Brain microvascular endothelial cell (primary cell): ENCODE measurements around the gene SPINK1.
"Not testable (repeated sequence)": the region's sequence is repeated elsewhere in the genome, so short reads cannot be mapped to it uniquely, and the experiment has no call there.

Experiments used
- DNase-seq: peaks from one replicate; pipeline ENCODE4 v3.0.0-alpha.2; 2020
- H3K27ac ChIP-seq: fragments of 250-450 bp; sonication (Bioruptor Pico); 2 replicates; pipeline ENCODE4 v1.5.1; 2020; ENCODE audit warnings: mild to moderate bottlenecking, moderate library complexity
- H3K27me3 ChIP-seq: fragments of 250-450 bp; sonication (Bioruptor Pico); replicated peaks from 2 replicates; pipeline ENCODE4 v1.5.1; 2020; ENCODE audit warnings: mild to moderate bottlenecking
- H3K36me3 ChIP-seq: fragments of 250-450 bp; sonication (Bioruptor Pico); replicated peaks from 2 replicates; pipeline ENCODE4 v1.5.1; 2020; ENCODE audit warnings: mild to moderate bottlenecking
- H3K4me3 ChIP-seq: 2 replicates; pipeline ENCODE4 v1.5.1; 2011; ENCODE audit warnings: low read depth, mild to moderate bottlenecking, control low read depth, low read length, moderate library complexity
- CTCF ChIP-seq: IDR thresholded peaks from 2 replicates; pipeline ENCODE4 v1.5.1; 2011; ENCODE audit warnings: low read depth, mild to moderate bottlenecking, moderate library complexity, low read length, control low read depth, inconsistent platforms; ENCODE audit errors: missing control alignments
- in situ Hi-C: cut with HindIII; loops from 2 replicates; pipeline ENCODE4 v1.10.0; 2017; ENCODE audit warnings: low sequenced_read_pairs, low pct_ligation_motif_present

The SPINK1 gene

GRCh38 chr5:147832541-147832940 is 1.1 kb upstream of the SPINK1 start:
- no peak overlapping the region for H3K27ac ChIP-seq
- TF ChIP-seq CTCF = no peak
- no peak for DNase-seq
- no peaks in the 10 kb centered on the region for H3K36me3 ChIP-seq
- no peak overlapping the region for H3K4me3 ChIP-seq
- no peaks in the 10 kb centered on the region for H3K27me3 ChIP-seq
- in situ Hi-C loops = no loop called here

GRCh38 chr5:147830035-147830434 is 1.4 kb downstream of the SPINK1 start:
- no peaks in the 10 kb centered on the region for H3K36me3 ChIP-seq
- no peak for DNase-seq
- TF ChIP-seq CTCF = no peak
- no peak overlapping the region for H3K4me3 ChIP-seq
- H3K27ac ChIP-seq = no peak overlapping the region
- H3K27me3 ChIP-seq = no peaks in the 10 kb centered on the region
- in situ Hi-C loops = no loop called here

GRCh38 chr5:147827017-147827416 is 4.5 kb downstream of the SPINK1 start:
- H3K27ac ChIP-seq, H3K36me3 ChIP-seq, H3K27me3 ChIP-seq, H3K4me3 ChIP-seq, DNase-seq, in situ Hi-C loops: not testable (repeated sequence)

GRCh38 chr5:147826361-147826760 is 5.1 kb downstream of the SPINK1 start:
- in situ Hi-C loops = no loop called here
- no peaks in the 10 kb centered on the region for H3K27me3 ChIP-seq
- no peak for TF ChIP-seq CTCF

GRCh38 chr5:147822686-147823491 is 8.6 kb downstream of the SPINK1 start:
- H3K4me3 ChIP-seq = no peak overlapping the region

More at GRCh38 chr5:147826361-147826760, 5.1 kb downstream of the SPINK1 start:
- Histone ChIP-seq H3K36me3 (no peaks in the 10 kb centered on the region), H3K27ac (no peak overlapping the region), H3K4me3 (no peak overlapping the region)
- DNase-seq = no peak

GRCh38 chr5:147822222-147822621 is 9.2 kb downstream of the SPINK1 start:
- H3K27me3 ChIP-seq, in situ Hi-C loops, H3K4me3 ChIP-seq, H3K27ac ChIP-seq, DNase-seq, H3K36me3 ChIP-seq: not testable (repeated sequence)

More at GRCh38 chr5:147822686-147823491, 8.6 kb downstream of the SPINK1 start:
- no peak overlapping the region for H3K27ac ChIP-seq
- H3K27me3 ChIP-seq = no peaks in the 10 kb centered on the region
- peak; percentile 57 for DNase-seq
- H3K36me3 ChIP-seq = no peaks in the 10 kb centered on the region
- peak; percentile 89 for TF ChIP-seq CTCF
- in situ Hi-C loops = no loop called here

- H3K27me3 ChIP-seq = no peaks in the 10 kb centered on the region
- no peak overlapping the region for H3K27ac ChIP-seq
- no peaks in the 10 kb centered on the region for H3K36me3 ChIP-seq
- TF ChIP-seq CTCF = no peak
- no peak for DNase-seq
- in situ Hi-C loops = no loop called here
- H3K4me3 ChIP-seq = no peak overlapping the region
Observed at GRCh38 chr5:147821766-147822165, 9.7 kb downstream of the SPINK1 start.
